ENCODE data around the gene PDK2.

DNA sequence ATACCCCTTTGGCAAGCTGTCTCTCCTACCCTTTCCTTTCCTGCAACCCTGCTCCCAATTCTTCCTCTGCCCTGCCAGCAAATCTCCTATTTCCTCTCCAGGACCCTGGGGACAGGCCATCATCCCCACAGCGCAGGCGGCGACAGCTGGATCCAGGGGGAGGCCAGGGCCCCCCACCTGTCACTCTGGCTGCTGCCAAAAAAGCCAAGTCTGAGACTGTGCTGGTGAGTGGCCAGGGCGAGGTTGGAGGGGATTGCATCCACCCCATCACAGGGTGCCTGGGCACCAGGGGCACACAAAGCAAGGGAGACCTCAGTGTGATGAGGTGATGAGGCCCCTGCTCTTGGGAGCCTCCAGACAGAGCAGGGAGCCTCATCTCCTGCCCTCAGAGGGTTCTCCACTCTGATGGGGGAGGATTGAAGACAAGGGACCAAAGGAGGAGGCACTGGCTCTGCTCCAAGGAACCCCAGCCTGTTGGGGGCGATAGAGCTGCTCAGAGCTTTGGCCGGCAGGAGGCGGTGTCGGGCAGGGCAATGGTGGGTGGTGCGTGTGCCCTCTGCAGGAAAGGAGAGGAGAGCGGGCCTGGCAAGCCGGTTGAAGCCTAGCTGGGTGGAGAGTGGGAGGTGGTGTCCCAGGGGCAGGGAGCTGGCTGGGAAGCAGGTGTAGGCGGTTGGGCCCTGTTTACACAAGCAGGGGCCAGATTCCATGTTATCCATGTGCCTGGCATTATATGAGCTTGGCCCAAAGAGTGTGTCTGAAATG is 15.6 kb upstream of the PDK2 start:
- TF ChIP-seq, protein P1, sequence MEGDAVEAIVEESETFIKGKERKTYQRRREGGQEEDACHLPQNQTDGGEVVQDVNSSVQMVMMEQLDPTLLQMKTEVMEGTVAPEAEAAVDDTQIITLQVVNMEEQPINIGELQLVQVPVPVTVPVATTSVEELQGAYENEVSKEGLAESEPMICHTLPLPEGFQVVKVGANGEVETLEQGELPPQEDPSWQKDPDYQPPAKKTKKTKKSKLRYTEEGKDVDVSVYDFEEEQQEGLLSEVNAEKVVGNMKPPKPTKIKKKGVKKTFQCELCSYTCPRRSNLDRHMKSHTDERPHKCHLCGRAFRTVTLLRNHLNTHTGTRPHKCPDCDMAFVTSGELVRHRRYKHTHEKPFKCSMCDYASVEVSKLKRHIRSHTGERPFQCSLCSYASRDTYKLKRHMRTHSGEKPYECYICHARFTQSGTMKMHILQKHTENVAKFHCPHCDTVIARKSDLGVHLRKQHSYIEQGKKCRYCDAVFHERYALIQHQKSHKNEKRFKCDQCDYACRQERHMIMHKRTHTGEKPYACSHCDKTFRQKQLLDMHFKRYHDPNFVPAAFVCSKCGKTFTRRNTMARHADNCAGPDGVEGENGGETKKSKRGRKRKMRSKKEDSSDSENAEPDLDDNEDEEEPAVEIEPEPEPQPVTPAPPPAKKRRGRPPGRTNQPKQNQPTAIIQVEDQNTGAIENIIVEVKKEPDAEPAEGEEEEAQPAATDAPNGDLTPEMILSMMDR (IDR thresholded peaks at IDR 0.05; ENCODE audit: low read length): peak; percentile 30
- TF ChIP-seq EZH2phosphoT487 (IDR thresholded peaks at IDR 0.05; ENCODE audit: low read length) (no peak), EZH2 (optimal IDR thresholded peaks at IDR 0.05; ENCODE audit: low read depth, low read length) (no peak)
